Tibial nerve (tissue), 4 donors: ENCODE results near the gene GPR137B. TPM values are rescaled to one million over a fixed set of nuclear protein-coding genes. Genes with fewer than 3 reads are reported as not detected.

Experiments used
- DNase-seq, 2 donors: peaks; one replicate each; pipeline ENCODE4 v3.0.0-alpha.2; 2019; ENCODE audit warnings: low spot score in 2 of 2
- H3K27ac ChIP-seq, 4 donors: fragments of 200-600 bp; sonication (generic) in 3 of 4; one replicate each; pipeline ENCODE4 v1.5.1; 2017 to 2019; ENCODE audit warnings: mild to moderate bottlenecking in 1 of 4
- H3K27me3 ChIP-seq, 2 donors: fragments of 200-600 bp; sonication (generic) in 1 of 2; one replicate each; pipeline versions ENCODE4 v1.5.1 to v1.6.0; 2017 to 2019
- H3K36me3 ChIP-seq, 3 donors: fragments of 200-600 bp; sonication (generic); one replicate each; pipeline ENCODE4 v1.5.1; 2018 to 2019
- H3K4me1 ChIP-seq, 4 donors: fragments of 200-600 bp; sonication (generic) in 3 of 4; one replicate each; pipeline ENCODE4 v1.5.1; 2017 to 2019
- H3K4me3 ChIP-seq, 4 donors: fragments of 200-600 bp; sonication (generic) in 3 of 4; one replicate each; pipeline ENCODE4 v1.5.1; 2017 to 2019; ENCODE audit warnings: mild to moderate bottlenecking in 1 of 4, moderate library complexity in 1 of 4
- H3K9me3 ChIP-seq, 4 donors: fragments of 200-600 bp; sonication (generic) in 3 of 4; one replicate each; pipeline ENCODE4 v1.5.1; 2017 to 2019
- EP300 ChIP-seq, 2 donors: sonication (generic); formaldehyde crosslinking; IDR thresholded peaks; one replicate each; pipeline ENCODE4 v1.6.1; 2017; ENCODE audit warnings: antibody characterized with exemption in 2 of 2, mild to moderate bottlenecking in 1 of 2
- POLR2A ChIP-seq, 2 donors: fragments of 450-650 bp; IDR thresholded peaks; one replicate each; pipeline ENCODE4 v1.6.1; 2017; ENCODE audit warnings: antibody characterized with exemption in 2 of 2, mild to moderate bottlenecking in 2 of 2, moderate library complexity in 2 of 2
- WGBS, 2 donors: methylation state at CpG; one replicate each; pipeline ENCODE4 v1.1.5; 2018; 5-methylcytosine and 5-hydroxymethylcytosine counted together
- total RNA-seq, 4 donors: library from RNA; depleted of rRNA; stranded (reverse); fragments of >200 nt; gene quantifications; one replicate each; pipeline ENCODE4 v1.1.0, GENCODE V29; 2016
- TF ChIP-seq, protein P1 (sequence below), 5 experiments: fragments of 200-600 bp in 3 of 5; fragments of 450-650 bp in 2 of 5; sonication (generic) in 3 of 5; IDR thresholded peaks; one replicate each; pipeline ENCODE4 v1.5.1; 2016 to 2019; ENCODE audit warnings: antibody characterized with exemption in 5 of 5, mild to moderate bottlenecking in 3 of 5, moderate library complexity in 2 of 5

GPR137B gene
- total RNA-seq, 4 donors from 2014 or later: 51.1 to 94.8 (median 74.0) TPM

DNA sequence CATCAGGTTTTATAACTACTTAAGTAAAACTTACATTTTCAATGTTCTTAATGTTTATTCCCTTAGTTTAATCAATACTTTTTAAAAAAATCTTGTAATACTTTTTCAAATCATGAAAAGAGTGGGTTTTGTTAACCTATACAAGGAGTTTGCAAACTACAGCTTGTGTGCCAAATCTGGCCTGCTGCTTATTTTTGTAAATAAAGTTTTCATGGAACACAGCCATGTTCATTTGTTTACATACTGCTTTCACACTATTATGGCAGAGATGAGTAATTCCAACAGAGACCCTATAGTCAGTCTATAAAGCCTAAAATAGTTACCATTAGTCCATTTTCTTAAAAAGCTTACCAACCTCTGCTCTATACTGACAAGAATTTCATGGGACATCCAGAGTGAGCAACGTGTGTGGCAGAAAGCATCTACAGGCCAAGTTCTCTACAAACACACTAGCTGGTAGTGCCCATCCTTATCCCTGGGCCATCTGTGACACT is 96.8 kb downstream of the GPR137B start:
- TF ChIP-seq POLR2A (IDR thresholded peaks at IDR 0.05): no peak
- no peak for TF ChIP-seq EP300 (IDR thresholded peaks at IDR 0.05)
- TF ChIP-seq, protein P1, sequence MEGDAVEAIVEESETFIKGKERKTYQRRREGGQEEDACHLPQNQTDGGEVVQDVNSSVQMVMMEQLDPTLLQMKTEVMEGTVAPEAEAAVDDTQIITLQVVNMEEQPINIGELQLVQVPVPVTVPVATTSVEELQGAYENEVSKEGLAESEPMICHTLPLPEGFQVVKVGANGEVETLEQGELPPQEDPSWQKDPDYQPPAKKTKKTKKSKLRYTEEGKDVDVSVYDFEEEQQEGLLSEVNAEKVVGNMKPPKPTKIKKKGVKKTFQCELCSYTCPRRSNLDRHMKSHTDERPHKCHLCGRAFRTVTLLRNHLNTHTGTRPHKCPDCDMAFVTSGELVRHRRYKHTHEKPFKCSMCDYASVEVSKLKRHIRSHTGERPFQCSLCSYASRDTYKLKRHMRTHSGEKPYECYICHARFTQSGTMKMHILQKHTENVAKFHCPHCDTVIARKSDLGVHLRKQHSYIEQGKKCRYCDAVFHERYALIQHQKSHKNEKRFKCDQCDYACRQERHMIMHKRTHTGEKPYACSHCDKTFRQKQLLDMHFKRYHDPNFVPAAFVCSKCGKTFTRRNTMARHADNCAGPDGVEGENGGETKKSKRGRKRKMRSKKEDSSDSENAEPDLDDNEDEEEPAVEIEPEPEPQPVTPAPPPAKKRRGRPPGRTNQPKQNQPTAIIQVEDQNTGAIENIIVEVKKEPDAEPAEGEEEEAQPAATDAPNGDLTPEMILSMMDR (IDR thresholded peaks at IDR 0.05): no peak
- no peak for DNase-seq
- no peak overlapping the region for H3K27ac ChIP-seq
- H3K9me3 ChIP-seq: no peaks in the 10 kb centered on the region
- no peaks in the 10 kb centered on the region for H3K27me3 ChIP-seq
- H3K4me3 ChIP-seq: no peak overlapping the region
- peaks cover 0 to 4% (median 0%) of the 10 kb centered on the region in 3 donors for H3K36me3 ChIP-seq
- no peaks in the 10 kb centered on the region for H3K4me1 ChIP-seq
- WGBS, 2 donors: 86 to 89% methylated on average over 1 of the region's 1 CpG

DNA sequence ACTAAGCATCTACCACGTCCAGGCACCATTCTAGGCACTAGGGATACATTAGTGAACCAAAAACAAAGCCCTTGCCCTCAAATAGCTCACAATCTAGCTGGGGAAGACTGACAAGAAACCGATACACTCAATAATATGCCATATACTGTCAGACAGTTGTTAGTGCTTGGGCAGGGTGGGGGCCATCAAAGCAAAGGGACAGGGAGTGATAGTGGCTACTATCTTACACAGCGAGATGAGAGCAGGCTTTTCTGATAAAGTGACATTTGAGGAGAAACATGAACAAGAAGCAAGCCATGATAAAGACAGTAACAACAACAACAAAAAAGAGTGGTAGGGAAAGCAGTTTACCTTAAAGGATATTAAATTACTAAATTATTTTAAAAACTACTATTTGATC is 98.3 kb downstream of the GPR137B start:
- Histone ChIP-seq H3K27ac (no peak overlapping the region), H3K4me3 (no peak overlapping the region), H3K4me1 (no peaks in the 10 kb centered on the region), H3K27me3 (no peaks in the 10 kb centered on the region), H3K9me3 (no peaks in the 10 kb centered on the region), H3K36me3 (peaks cover 0 to 4% (median 0%) of the 10 kb centered on the region in 3 donors)
- no peak for DNase-seq
- WGBS, 2 donors: 91 to 92% methylated on average over 3 of the region's 3 CpGs
- TF ChIP-seq, protein P1 (IDR thresholded peaks at IDR 0.05): no peak
- no peak for TF ChIP-seq EP300 (IDR thresholded peaks at IDR 0.05)

GRCh38 chr1:236242568-236242967 is 100.2 kb downstream of the GPR137B start:
- H3K36me3 ChIP-seq: peaks cover 0 to 10% (median 0%) of the 10 kb centered on the region in 3 donors
- no peaks in the 10 kb centered on the region for H3K9me3 ChIP-seq
- no peaks in the 10 kb centered on the region for H3K27me3 ChIP-seq
- 86 to 92% methylated on average over 2 of the region's 2 CpGs for WGBS, 2 donors
- H3K4me1 ChIP-seq: no peaks in the 10 kb centered on the region
- TF ChIP-seq, protein P1 (IDR thresholded peaks at IDR 0.05): no peak
- no peak for TF ChIP-seq POLR2A (IDR thresholded peaks at IDR 0.05)
- no peak for TF ChIP-seq EP300 (IDR thresholded peaks at IDR 0.05)
- H3K4me3 ChIP-seq: no peak overlapping the region
- no peak for DNase-seq
- H3K27ac ChIP-seq: no peak overlapping the region

GRCh38 chr1:236247286-236247685 is 104.9 kb downstream of the GPR137B start:
- Histone ChIP-seq H3K4me1 (no peaks in the 10 kb centered on the region), H3K4me3 (no peak overlapping the region), H3K9me3 (no peaks in the 10 kb centered on the region), H3K27me3 (no peaks in the 10 kb centered on the region), H3K36me3 (peaks cover 0 to 12% (median 0%) of the 10 kb centered on the region in 3 donors), H3K27ac (no peak overlapping the region)
- WGBS, 2 donors: 98 to 100% methylated on average over 3 of the region's 3 CpGs
- TF ChIP-seq EP300 (IDR thresholded peaks at IDR 0.05) (no peak), POLR2A (IDR thresholded peaks at IDR 0.05) (no peak)
- TF ChIP-seq, protein P1 (IDR thresholded peaks at IDR 0.05): no peak
- no peak for DNase-seq

GRCh38 chr1:236251587-236251986 is 109.2 kb downstream of the GPR137B start:
- TF ChIP-seq POLR2A (IDR thresholded peaks at IDR 0.05): no peak
- 91 to 92% methylated on average over 1 of the region's 1 CpG for WGBS, 2 donors

DNA sequence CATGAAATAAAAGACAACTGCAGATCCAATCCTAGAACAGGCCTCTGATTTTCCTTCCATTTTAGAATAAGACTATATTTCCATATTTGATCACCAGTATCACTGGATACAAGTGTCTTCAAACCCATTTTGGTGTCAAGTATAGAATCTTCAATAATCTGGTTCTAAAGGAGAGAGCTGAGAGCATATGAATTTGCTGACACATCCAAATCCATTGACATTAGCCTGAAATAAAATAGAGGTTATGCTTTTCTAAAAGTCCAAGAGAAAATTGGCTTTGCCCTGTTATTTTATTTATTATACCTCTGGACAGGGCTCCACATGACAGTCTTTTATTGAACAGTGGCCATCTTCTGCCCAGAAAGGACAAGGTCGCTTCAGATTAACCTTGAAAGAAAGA is 110.8 kb downstream of the GPR137B start:
- Histone ChIP-seq H3K4me3 (no peak overlapping the region), H3K9me3 (peaks cover 0 to 11% (median 5%) of the 10 kb centered on the region in 4 donors), H3K27ac (no peak overlapping the region), H3K27me3 (no peaks in the 10 kb centered on the region), H3K4me1 (no peaks in the 10 kb centered on the region), H3K36me3 (peaks cover 0 to 27% (median 0%) of the 10 kb centered on the region in 3 donors)
- WGBS, 2 donors: 94 to 97% methylated on average over 1 of the region's 1 CpG
- DNase-seq: no peak
- TF ChIP-seq, protein P1 (IDR thresholded peaks at IDR 0.05): no peak
- TF ChIP-seq POLR2A (IDR thresholded peaks at IDR 0.05) (no peak), EP300 (IDR thresholded peaks at IDR 0.05) (no peak)

More at GRCh38 chr1:236251587-236251986, 109.2 kb downstream of the GPR137B start:
- no peak overlapping the region for H3K27ac ChIP-seq
- DNase-seq: no peak
- H3K9me3 ChIP-seq: no peaks in the 10 kb centered on the region
- H3K27me3 ChIP-seq: no peaks in the 10 kb centered on the region
- H3K36me3 ChIP-seq: peaks cover 0 to 20% (median 0%) of the 10 kb centered on the region in 3 donors
- no peaks in the 10 kb centered on the region for H3K4me1 ChIP-seq
- H3K4me3 ChIP-seq: no peak overlapping the region
